ENCODE results near the gene GALNS. TPM values are rescaled to one million over a fixed set of nuclear protein-coding genes. Genes with fewer than 3 reads are reported as not detected.

Gene GALNS
- total and polyA plus RNA-seq, 2 donors: 4.8 to 23.9 TPM

GRCh38 chr16:88820385-88821025 lies 36.2 kb downstream of the GALNS start:
- H3K27ac ChIP-seq (ENCODE audit: low read depth in 1 of 2, low read length in 1 of 2): no peak overlapping the region
- no peak overlapping the region for H3K4me3 ChIP-seq (ENCODE audit: low read length in 2 of 2)
- H3K36me3 ChIP-seq (ENCODE audit: control insufficient read depth in 2 of 2, insufficient read depth in 2 of 2, low read length in 1 of 2): peaks cover 0 to 22% of the 10 kb centered on the region in 2 donors
- no peaks in the 10 kb centered on the region for H3K27me3 ChIP-seq (ENCODE audit: control insufficient read depth in 2 of 2, insufficient read depth in 1 of 2, low read length in 1 of 2)
- peaks cover 3 to 11% of the 10 kb centered on the region in 2 donors for H3K4me1 ChIP-seq (ENCODE audit: control insufficient read depth in 2 of 2, insufficient read depth in 2 of 2, low read length in 2 of 2)
- WGBS: 97% methylated on average over 20 of the region's 20 CpGs
- H3K9me3 ChIP-seq (ENCODE audit: control insufficient read depth in 2 of 2, insufficient read depth in 1 of 2, low read length in 1 of 2): peaks cover 0 to 14% of the 10 kb centered on the region in 2 donors
- no peak for DNase-seq (ENCODE audit: low read depth in 6 of 9, low spot score in 9 of 9)

GRCh38 chr16:88819126-88819525 lies 37.6 kb downstream of the GALNS start:
- WGBS: 90% methylated on average over 16 of the region's 16 CpGs

DNA sequence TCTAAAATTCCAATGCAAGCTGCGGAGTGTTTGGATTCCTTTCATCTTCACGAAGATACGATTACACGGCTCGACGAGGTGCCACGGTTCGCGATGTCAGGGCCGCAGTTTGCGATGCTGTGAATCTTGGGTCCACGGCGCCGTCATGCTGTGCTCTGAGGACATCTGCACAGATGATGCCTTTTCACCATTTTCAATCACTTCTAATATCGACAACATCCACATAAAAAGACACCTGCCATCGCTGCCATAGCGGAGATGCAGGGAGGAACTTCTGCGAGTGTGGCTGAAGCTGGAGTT lies 38.2 kb downstream of the GALNS start:
- 96% methylated on average over 18 of the region's 18 CpGs for WGBS
- H3K36me3 ChIP-seq (ENCODE audit: control insufficient read depth in 2 of 2, insufficient read depth in 2 of 2, low read length in 1 of 2): peaks cover 0 to 22% of the 10 kb centered on the region in 2 donors
- no peaks in the 10 kb centered on the region for H3K27me3 ChIP-seq (ENCODE audit: control insufficient read depth in 2 of 2, insufficient read depth in 1 of 2, low read length in 1 of 2)
- DNase-seq (ENCODE audit: low read depth in 6 of 9, low spot score in 9 of 9): no peak
- peaks cover 0 to 14% of the 10 kb centered on the region in 2 donors for H3K9me3 ChIP-seq (ENCODE audit: control insufficient read depth in 2 of 2, insufficient read depth in 1 of 2, low read length in 1 of 2)
- peaks cover 3 to 12% of the 10 kb centered on the region in 2 donors for H3K4me1 ChIP-seq (ENCODE audit: control insufficient read depth in 2 of 2, insufficient read depth in 2 of 2, low read length in 2 of 2)
- H3K27ac ChIP-seq (ENCODE audit: low read depth in 1 of 2, low read length in 1 of 2): no peak overlapping the region
- H3K4me3 ChIP-seq (ENCODE audit: low read length in 2 of 2): no peak overlapping the region

More at GRCh38 chr16:88819126-88819525, 37.6 kb downstream of the GALNS start:
- no peak for DNase-seq (ENCODE audit: low read depth in 6 of 9, low spot score in 9 of 9)
- H3K27me3 ChIP-seq (ENCODE audit: control insufficient read depth in 2 of 2, insufficient read depth in 1 of 2, low read length in 1 of 2): no peaks in the 10 kb centered on the region
- peaks cover 0 to 22% of the 10 kb centered on the region in 2 donors for H3K36me3 ChIP-seq (ENCODE audit: control insufficient read depth in 2 of 2, insufficient read depth in 2 of 2, low read length in 1 of 2)
- H3K9me3 ChIP-seq (ENCODE audit: control insufficient read depth in 2 of 2, insufficient read depth in 1 of 2, low read length in 1 of 2): peaks cover 0 to 14% of the 10 kb centered on the region in 2 donors
- H3K4me1 ChIP-seq (ENCODE audit: control insufficient read depth in 2 of 2, insufficient read depth in 2 of 2, low read length in 2 of 2): peaks cover 3 to 12% of the 10 kb centered on the region in 2 donors
- no peak overlapping the region for H3K4me3 ChIP-seq (ENCODE audit: low read length in 2 of 2)
- no peak overlapping the region for H3K27ac ChIP-seq (ENCODE audit: low read depth in 1 of 2, low read length in 1 of 2)

DNA sequence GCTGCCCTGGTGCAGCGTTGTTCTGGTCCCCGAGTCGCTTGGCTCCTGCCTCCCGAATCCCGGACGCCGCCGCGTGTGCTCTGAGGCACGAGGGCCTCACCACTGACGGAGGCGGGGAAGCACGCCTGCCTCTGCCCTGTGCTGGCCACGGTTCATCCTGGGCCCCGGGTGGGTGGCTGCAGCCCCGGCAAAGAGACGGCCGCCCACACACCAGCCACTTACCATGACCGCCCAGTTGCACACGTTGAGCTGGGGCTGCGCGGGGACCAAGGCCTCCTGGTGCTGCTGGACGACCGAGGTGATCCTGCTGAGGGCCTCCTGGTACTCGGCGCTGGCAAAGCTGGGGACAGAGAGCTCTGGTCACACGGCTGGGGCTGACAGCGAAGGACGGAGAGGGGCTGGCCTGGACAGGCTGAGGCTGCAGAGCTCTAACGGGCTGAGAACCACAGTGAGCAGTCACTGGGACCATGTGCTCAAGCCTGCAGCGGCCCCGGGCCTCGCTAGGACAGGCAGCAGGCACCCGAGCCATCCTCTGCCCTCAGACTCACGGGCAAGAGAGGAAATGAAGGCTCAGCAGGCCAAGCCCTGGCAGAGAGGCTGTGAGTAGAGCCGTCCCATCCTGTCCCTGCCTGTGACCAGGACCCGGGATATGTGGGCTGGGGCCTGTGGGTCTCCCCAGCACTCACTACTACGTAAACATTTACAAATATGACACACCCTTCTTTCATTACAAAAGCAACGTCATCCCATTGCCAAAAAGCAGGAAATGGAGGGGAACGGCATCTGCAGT lies 38.8 kb downstream of the GALNS start:
- H3K4me1 ChIP-seq (ENCODE audit: control insufficient read depth in 2 of 2, insufficient read depth in 2 of 2, low read length in 2 of 2): peaks cover 3 to 12% of the 10 kb centered on the region in 2 donors
- no peak for DNase-seq (ENCODE audit: low read depth in 6 of 9, low spot score in 9 of 9)
- 96% methylated on average over 40 of the region's 40 CpGs for WGBS
- H3K36me3 ChIP-seq (ENCODE audit: control insufficient read depth in 2 of 2, insufficient read depth in 2 of 2, low read length in 1 of 2): peaks cover 0 to 22% of the 10 kb centered on the region in 2 donors
- no peak overlapping the region for H3K27ac ChIP-seq (ENCODE audit: low read depth in 1 of 2, low read length in 1 of 2)
- H3K9me3 ChIP-seq (ENCODE audit: control insufficient read depth in 2 of 2, insufficient read depth in 1 of 2, low read length in 1 of 2): peaks cover 0 to 12% of the 10 kb centered on the region in 2 donors
- no peaks in the 10 kb centered on the region for H3K27me3 ChIP-seq (ENCODE audit: control insufficient read depth in 2 of 2, insufficient read depth in 1 of 2, low read length in 1 of 2)
- no peak overlapping the region for H3K4me3 ChIP-seq (ENCODE audit: low read length in 2 of 2)

DNA sequence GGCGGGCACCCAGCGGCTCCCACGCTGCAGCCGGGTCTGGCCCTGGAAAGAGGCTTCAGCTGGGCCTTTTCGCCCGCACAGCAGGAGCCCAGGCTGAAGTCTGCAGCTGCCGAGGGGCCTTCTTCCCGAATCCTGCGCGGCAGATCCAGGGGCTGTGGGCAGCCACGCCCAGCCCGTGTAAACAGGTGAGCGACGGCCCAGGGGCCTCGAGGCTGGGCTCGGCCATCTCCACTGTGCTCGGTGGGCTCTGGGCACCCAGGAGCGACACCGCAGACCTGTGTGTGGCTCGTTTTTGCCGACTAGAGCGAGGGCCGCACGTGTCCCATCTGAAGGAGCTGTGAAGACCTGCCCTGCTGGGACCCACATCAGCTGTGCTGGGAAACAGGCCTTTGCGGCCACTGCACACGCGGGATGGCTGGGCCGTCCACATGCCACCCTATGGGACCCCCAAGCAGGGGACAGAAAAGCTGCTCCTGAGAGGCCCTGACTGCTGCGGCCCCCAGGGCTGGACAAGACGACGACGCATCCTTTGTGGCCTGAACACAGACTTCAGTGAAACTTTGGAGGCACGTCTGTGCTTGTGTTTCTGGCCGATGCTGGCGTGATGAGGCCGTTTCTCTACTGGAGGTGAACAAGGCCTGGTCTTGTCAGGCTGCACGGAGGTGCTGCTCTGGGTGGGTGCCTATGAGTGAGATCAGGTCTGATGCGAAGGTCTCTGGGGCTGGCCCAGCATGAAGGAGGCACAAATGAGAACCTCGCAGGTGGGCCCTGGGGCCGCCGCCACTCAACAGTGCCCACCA lies 39.8 kb downstream of the GALNS start:
- Histone ChIP-seq H3K4me1 (ENCODE audit: control insufficient read depth in 2 of 2, insufficient read depth in 2 of 2, low read length in 2 of 2) (peaks cover 7 to 19% of the 10 kb centered on the region in 2 donors), H3K36me3 (ENCODE audit: control insufficient read depth in 2 of 2, insufficient read depth in 2 of 2, low read length in 1 of 2) (peaks cover 0 to 12% of the 10 kb centered on the region in 2 donors), H3K4me3 (ENCODE audit: low read length in 2 of 2) (no peak overlapping the region), H3K27me3 (ENCODE audit: control insufficient read depth in 2 of 2, insufficient read depth in 1 of 2, low read length in 1 of 2) (no peaks in the 10 kb centered on the region), H3K27ac (ENCODE audit: low read depth in 1 of 2, low read length in 1 of 2) (no peak overlapping the region), H3K9me3 (ENCODE audit: control insufficient read depth in 2 of 2, insufficient read depth in 1 of 2, low read length in 1 of 2) (peaks cover 0 to 8% of the 10 kb centered on the region in 2 donors)
- 93% methylated on average over 41 of the region's 41 CpGs for WGBS
- no peak for DNase-seq (ENCODE audit: low read depth in 6 of 9, low spot score in 9 of 9)

DNA sequence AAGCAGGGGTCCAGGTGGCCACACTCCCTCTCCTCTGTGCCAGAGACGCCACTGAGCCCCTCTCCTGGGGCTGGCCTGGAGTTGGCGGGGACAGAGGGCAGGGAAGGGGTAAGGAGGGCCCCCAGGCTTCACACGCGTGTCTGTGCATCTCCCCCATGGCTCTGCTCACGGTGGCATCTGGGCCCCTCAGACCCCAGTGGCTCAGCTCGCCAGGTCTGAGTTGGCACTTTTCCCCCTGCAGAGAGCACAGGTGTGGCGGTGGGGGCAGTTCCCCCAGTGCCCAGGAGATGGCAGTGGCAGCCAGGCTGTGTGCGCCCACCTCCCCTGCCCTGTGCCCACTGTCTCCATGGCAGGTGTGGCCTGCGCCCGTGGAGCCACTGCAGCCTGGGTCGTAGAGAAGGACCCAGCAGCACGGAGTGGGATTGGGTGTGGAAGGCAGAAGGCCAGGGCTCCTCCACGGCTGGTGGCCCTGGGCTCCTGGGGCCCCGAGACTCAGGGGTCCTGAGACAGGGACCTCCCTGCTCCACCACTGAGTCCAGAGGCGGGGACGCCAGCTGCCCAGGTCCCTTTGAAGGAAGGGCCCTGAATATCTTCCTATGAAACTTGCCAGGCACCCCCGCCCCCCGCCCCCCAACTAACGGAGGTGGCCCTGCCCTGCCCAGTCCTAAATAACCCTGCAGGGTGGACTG lies 40.7 kb downstream of the GALNS start:
- peaks cover 0 to 8% of the 10 kb centered on the region in 2 donors for H3K9me3 ChIP-seq (ENCODE audit: control insufficient read depth in 2 of 2, insufficient read depth in 1 of 2, low read length in 1 of 2)
- H3K4me1 ChIP-seq (ENCODE audit: control insufficient read depth in 2 of 2, insufficient read depth in 2 of 2, low read length in 2 of 2): peaks cover 8 to 21% of the 10 kb centered on the region in 2 donors
- no peak overlapping the region for H3K4me3 ChIP-seq (ENCODE audit: low read length in 2 of 2)
- WGBS: 50% methylated on average over 19 of the region's 19 CpGs
- H3K27me3 ChIP-seq (ENCODE audit: control insufficient read depth in 2 of 2, insufficient read depth in 1 of 2, low read length in 1 of 2): no peaks in the 10 kb centered on the region
- H3K36me3 ChIP-seq (ENCODE audit: control insufficient read depth in 2 of 2, insufficient read depth in 2 of 2, low read length in 1 of 2): peaks cover 0 to 5% of the 10 kb centered on the region in 2 donors
- DNase-seq (ENCODE audit: low read depth in 6 of 9, low spot score in 9 of 9): peak in 2 of 9 donors; percentile 75 to 80
- H3K27ac ChIP-seq (ENCODE audit: low read depth in 1 of 2, low read length in 1 of 2): no peak overlapping the region

DNA sequence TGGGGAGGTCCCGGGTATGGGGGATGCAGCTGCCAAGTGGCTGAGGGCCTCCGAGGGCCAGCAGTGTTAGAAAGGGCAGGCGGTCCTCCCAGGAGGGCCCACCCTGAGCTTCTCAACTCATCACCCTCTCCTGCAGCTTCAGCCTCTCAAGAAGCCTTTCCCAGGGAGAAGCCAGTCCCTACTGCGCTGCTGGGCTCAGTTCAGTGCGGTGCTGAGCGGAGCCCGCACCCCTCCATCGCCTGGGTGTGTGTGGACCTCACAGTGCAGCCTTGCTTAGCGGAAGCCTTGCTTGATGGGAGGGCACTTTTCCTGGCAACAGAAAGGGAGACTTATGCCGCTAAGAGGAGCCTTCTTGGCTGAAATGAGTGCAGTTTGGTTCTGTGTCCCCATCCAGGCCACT lies 41.5 kb downstream of the GALNS start:
- no peaks in the 10 kb centered on the region for H3K27me3 ChIP-seq (ENCODE audit: control insufficient read depth in 2 of 2, insufficient read depth in 1 of 2, low read length in 1 of 2)
- peaks cover 1 to 5% of the 10 kb centered on the region in 2 donors for H3K36me3 ChIP-seq (ENCODE audit: control insufficient read depth in 2 of 2, insufficient read depth in 2 of 2, low read length in 1 of 2)
- H3K9me3 ChIP-seq (ENCODE audit: control insufficient read depth in 2 of 2, insufficient read depth in 1 of 2, low read length in 1 of 2): peaks cover 0 to 8% of the 10 kb centered on the region in 2 donors
- H3K27ac ChIP-seq (ENCODE audit: low read depth in 1 of 2, low read length in 1 of 2): no peak overlapping the region
- peaks cover 15 to 29% of the 10 kb centered on the region in 2 donors for H3K4me1 ChIP-seq (ENCODE audit: control insufficient read depth in 2 of 2, insufficient read depth in 2 of 2, low read length in 2 of 2)
- WGBS: 97% methylated on average over 10 of the region's 10 CpGs
- no peak for DNase-seq (ENCODE audit: low read depth in 6 of 9, low spot score in 9 of 9)
- H3K4me3 ChIP-seq (ENCODE audit: low read length in 2 of 2): no peak overlapping the region

- Histone ChIP-seq H3K9me3 (ENCODE audit: control insufficient read depth in 2 of 2, insufficient read depth in 1 of 2, low read length in 1 of 2) (peaks cover 0 to 8% of the 10 kb centered on the region in 2 donors), H3K4me3 (ENCODE audit: low read length in 2 of 2) (no peak overlapping the region), H3K27me3 (ENCODE audit: control insufficient read depth in 2 of 2, insufficient read depth in 1 of 2, low read length in 1 of 2) (no peaks in the 10 kb centered on the region), H3K36me3 (ENCODE audit: control insufficient read depth in 2 of 2, insufficient read depth in 2 of 2, low read length in 1 of 2) (peaks cover 12 to 14% of the 10 kb centered on the region in 2 donors), H3K4me1 (ENCODE audit: control insufficient read depth in 2 of 2, insufficient read depth in 2 of 2, low read length in 2 of 2) (peaks cover 16 to 39% of the 10 kb centered on the region in 2 donors), H3K27ac (ENCODE audit: low read depth in 1 of 2, low read length in 1 of 2) (no peak overlapping the region)
- DNase-seq (ENCODE audit: low read depth in 6 of 9, low spot score in 9 of 9): no peak
- 90% methylated on average over 13 of the region's 13 CpGs for WGBS
Observed at GRCh38 chr16:88814144-88814502, 42.6 kb downstream of the GALNS start.
